Measurements from ENCODE around the gene UVSSA. TPM values are rescaled to one million over a fixed set of nuclear protein-coding genes. Genes with fewer than 3 reads are reported as not detected.

The UVSSA gene
- total RNA-seq, 1 donor from 2014 or later: 25.5 TPM

GRCh38 chr4:1400831-1401408 is 53.9 kb downstream of the UVSSA start:
- Histone ChIP-seq H3K27me3 (peaks cover 30% of the 10 kb centered on the region), H3K4me3 (no peak overlapping the region), H3K4me1 (peaks cover 32% of the 10 kb centered on the region), H3K9me3 (no peaks in the 10 kb centered on the region), H3K27ac (no peak overlapping the region), H3K36me3 (no peaks in the 10 kb centered on the region)
- DNase-seq (ENCODE audit: extremely low spot score in 2 of 2): no peak
- TF ChIP-seq POLR2AphosphoS5 (IDR thresholded peaks at IDR 0.05; ENCODE audit: insufficient read depth in 1 of 2, low read depth in 1 of 2) (no peak), POLR2A (IDR thresholded peaks at IDR 0.05) (no peak), CTCF (IDR thresholded peaks at IDR 0.05) (no peak)
- intact Hi-C loops (cut with DNase I): no loop called here

GRCh38 chr4:1401409-1402020 is 54.5 kb downstream of the UVSSA start:
- Histone ChIP-seq H3K27ac (no peak overlapping the region), H3K9me3 (no peaks in the 10 kb centered on the region), H3K27me3 (peaks cover 33% of the 10 kb centered on the region), H3K4me3 (no peak overlapping the region), H3K36me3 (no peaks in the 10 kb centered on the region), H3K4me1 (peaks cover 32% of the 10 kb centered on the region)
- intact Hi-C loops (cut with DNase I): no loop called here
- TF ChIP-seq CTCF (IDR thresholded peaks at IDR 0.05) (no peak), POLR2A (IDR thresholded peaks at IDR 0.05) (no peak), POLR2AphosphoS5 (IDR thresholded peaks at IDR 0.05; ENCODE audit: insufficient read depth in 1 of 2, low read depth in 1 of 2) (no peak)
- no peak for DNase-seq (ENCODE audit: extremely low spot score in 2 of 2)

DNA sequence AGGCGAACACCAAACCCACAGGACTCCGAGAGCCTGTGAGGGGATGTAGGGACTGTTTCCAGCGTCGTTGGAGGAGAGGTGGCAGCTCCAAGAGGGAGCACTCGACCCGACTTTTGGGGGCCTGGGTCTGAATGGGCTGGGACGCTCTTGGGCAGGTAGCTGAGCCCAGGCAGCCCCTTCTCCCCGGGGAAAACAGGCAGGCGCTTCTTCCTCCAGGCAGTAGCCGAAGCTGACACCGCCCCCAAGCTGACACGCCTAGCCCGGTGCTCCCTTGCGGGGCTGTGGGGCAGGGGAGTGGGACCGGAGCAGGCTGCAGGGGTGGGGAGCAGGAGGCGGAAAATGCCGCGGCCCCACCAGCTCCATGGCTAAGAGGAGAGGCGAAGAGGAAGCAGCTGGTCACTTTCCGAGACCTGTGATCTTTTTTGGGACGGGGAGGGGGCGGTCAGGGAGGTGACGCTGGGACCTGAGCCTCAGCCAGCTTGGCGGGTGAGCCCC is 55.1 kb downstream of the UVSSA start:
- intact Hi-C loops (cut with DNase I): no loop called here
- Histone ChIP-seq H3K4me3 (no peak overlapping the region), H3K4me1 (peaks cover 35% of the 10 kb centered on the region), H3K27ac (no peak overlapping the region), H3K9me3 (no peaks in the 10 kb centered on the region), H3K27me3 (peaks cover 37% of the 10 kb centered on the region), H3K36me3 (no peaks in the 10 kb centered on the region)
- TF ChIP-seq POLR2AphosphoS5 (IDR thresholded peaks at IDR 0.05; ENCODE audit: insufficient read depth in 1 of 2, low read depth in 1 of 2): no peak
- TF ChIP-seq CTCF (IDR thresholded peaks at IDR 0.05): no peak
- no peak for TF ChIP-seq POLR2A (IDR thresholded peaks at IDR 0.05)
- DNase-seq (ENCODE audit: extremely low spot score in 2 of 2): no peak

GRCh38 chr4:1402516-1403091 is 55.6 kb downstream of the UVSSA start:
- DNase-seq (ENCODE audit: extremely low spot score in 2 of 2): no peak
- Histone ChIP-seq H3K9me3 (no peaks in the 10 kb centered on the region), H3K4me3 (no peak overlapping the region), H3K36me3 (no peaks in the 10 kb centered on the region), H3K4me1 (peaks cover 40% of the 10 kb centered on the region), H3K27ac (no peak overlapping the region), H3K27me3 (peaks cover 43% of the 10 kb centered on the region)
- intact Hi-C loops (cut with DNase I): no loop called here
- no peak for TF ChIP-seq POLR2A (IDR thresholded peaks at IDR 0.05)
- no peak for TF ChIP-seq CTCF (IDR thresholded peaks at IDR 0.05)
- TF ChIP-seq POLR2AphosphoS5 (IDR thresholded peaks at IDR 0.05; ENCODE audit: insufficient read depth in 1 of 2, low read depth in 1 of 2): no peak

- no peaks in the 10 kb centered on the region for H3K9me3 ChIP-seq
- H3K4me3 ChIP-seq: peak overlapping the region in 1 of 2 donors; percentile 31
- intact Hi-C loops (cut with DNase I): no loop called here
- DNase-seq (ENCODE audit: extremely low spot score in 2 of 2): no peak
- peaks cover 47% of the 10 kb centered on the region for H3K27me3 ChIP-seq
- H3K4me1 ChIP-seq: peaks cover 46% of the 10 kb centered on the region
- no peak for TF ChIP-seq CTCF (IDR thresholded peaks at IDR 0.05)
- H3K36me3 ChIP-seq: no peaks in the 10 kb centered on the region
- no peak overlapping the region for H3K27ac ChIP-seq
These were observed 56.2 kb downstream of the UVSSA start for GRCh38 chr4:1403177-1403583.

All from vagina (tissue), 2 donors.